BLaER1 (cell line): ENCODE measurements around the gene FOXS1.

Experiments used
- H3K27ac ChIP-seq: shearing (Covaris generic); formaldehyde crosslinking; 2 replicates; pipeline ENCODE4 v1.8.1; 2022
- H3K27me3 ChIP-seq: shearing (Covaris generic); formaldehyde crosslinking; 2 replicates; pipeline ENCODE4 v1.8.1; 2022
- H3K36me3 ChIP-seq: shearing (Covaris generic); formaldehyde crosslinking; 2 replicates; pipeline ENCODE4 v1.8.1; 2022
- H3K4me1 ChIP-seq: shearing (Covaris generic); formaldehyde crosslinking; 2 replicates; pipeline ENCODE4 v1.8.1; 2022
- H3K4me2 ChIP-seq: shearing (Covaris generic); formaldehyde crosslinking; 2 replicates; pipeline ENCODE4 v1.8.1; 2022
- H3K4me3 ChIP-seq: shearing (Covaris generic); formaldehyde crosslinking; 2 replicates; pipeline ENCODE4 v1.8.1; 2022
- H3K9ac ChIP-seq: shearing (Covaris generic); formaldehyde crosslinking; 2 replicates; pipeline ENCODE4 v1.8.1; 2022
- H3K9me3 ChIP-seq: shearing (Covaris generic); formaldehyde crosslinking; 2 replicates; pipeline ENCODE4 v1.8.1; 2022
- H4K20me1 ChIP-seq: shearing (Covaris generic); formaldehyde crosslinking; 2 replicates; pipeline ENCODE4 v1.8.1; 2022
- Cebpa-rat ChIP-seq: shearing (Covaris generic); IDR thresholded peaks from 2 replicates; pipeline ENCODE4 v1.8.1; 2022

Gene FOXS1

GRCh38 chr20:31862157-31862470, 16.7 kb upstream of the FOXS1 start:
- Histone ChIP-seq H3K36me3 (no peaks in the 10 kb centered on the region), H3K9ac (no peak overlapping the region), H3K4me1 (peaks cover 68% of the 10 kb centered on the region), H3K27me3 (no peaks in the 10 kb centered on the region), H4K20me1 (no peaks in the 10 kb centered on the region), H3K9me3 (no peaks in the 10 kb centered on the region), H3K4me3 (no peak overlapping the region), H3K27ac (no peak overlapping the region), H3K4me2 (peak overlapping the region; percentile 100)
- no peak for TF ChIP-seq Cebpa-rat

GRCh38 chr20:31861385-31862156, 16.2 kb upstream of the FOXS1 start:
- no peak for TF ChIP-seq Cebpa-rat
- peak overlapping the region; percentile 61; the same call in 1 of the 2 replicates for H3K27ac ChIP-seq
- no peaks in the 10 kb centered on the region for H4K20me1 ChIP-seq
- H3K4me2 ChIP-seq = peak overlapping the region; percentile 100
- peak overlapping the region; percentile 75 for H3K4me3 ChIP-seq
- peaks cover 71% of the 10 kb centered on the region for H3K4me1 ChIP-seq
- peak overlapping the region; percentile 82 for H3K9ac ChIP-seq
- H3K9me3 ChIP-seq = no peaks in the 10 kb centered on the region
- H3K36me3 ChIP-seq = no peaks in the 10 kb centered on the region
- no peaks in the 10 kb centered on the region for H3K27me3 ChIP-seq

- TF ChIP-seq Cebpa-rat = no peak
- H3K27ac ChIP-seq = peak overlapping the region; percentile 61; the same call in 1 of the 2 replicates
- no peaks in the 10 kb centered on the region for H3K27me3 ChIP-seq
- no peaks in the 10 kb centered on the region for H3K9me3 ChIP-seq
- no peaks in the 10 kb centered on the region for H4K20me1 ChIP-seq
- H3K4me2 ChIP-seq = peak overlapping the region; percentile 100
- H3K9ac ChIP-seq = peak overlapping the region; percentile 82
- peak overlapping the region; percentile 75 for H3K4me3 ChIP-seq
- no peaks in the 10 kb centered on the region for H3K36me3 ChIP-seq
- peaks cover 71% of the 10 kb centered on the region for H3K4me1 ChIP-seq
Measured at GRCh38 chr20:31861135-31861384, 15.7 kb upstream of the FOXS1 start.

GRCh38 chr20:31860390-31861134, 15.2 kb upstream of the FOXS1 start:
- peaks cover 71% of the 10 kb centered on the region for H3K4me1 ChIP-seq
- H3K27ac ChIP-seq = 0 out of 2 replicates have a peak overlapping the region, but pooled peaks have one; percentile 61
- H3K4me3 ChIP-seq = peak overlapping the region; percentile 75
- peak overlapping the region; percentile 82 for H3K9ac ChIP-seq
- H4K20me1 ChIP-seq = no peaks in the 10 kb centered on the region
- TF ChIP-seq Cebpa-rat = no peak
- no peaks in the 10 kb centered on the region for H3K27me3 ChIP-seq
- H3K36me3 ChIP-seq = no peaks in the 10 kb centered on the region
- no peaks in the 10 kb centered on the region for H3K9me3 ChIP-seq
- H3K4me2 ChIP-seq = peak overlapping the region; percentile 100

- no peaks in the 10 kb centered on the region for H4K20me1 ChIP-seq
- H3K27ac ChIP-seq = no peak overlapping the region
- H3K27me3 ChIP-seq = no peaks in the 10 kb centered on the region
- no peaks in the 10 kb centered on the region for H3K36me3 ChIP-seq
- H3K4me1 ChIP-seq = peaks cover 71% of the 10 kb centered on the region
- no peak for TF ChIP-seq Cebpa-rat
- peak overlapping the region; percentile 100 for H3K4me2 ChIP-seq
- H3K4me3 ChIP-seq = peak overlapping the region; percentile 75; the same call in 1 of the 2 replicates
- no peak overlapping the region; the same call in 1 of the 2 replicates for H3K9ac ChIP-seq
- H3K9me3 ChIP-seq = no peaks in the 10 kb centered on the region
Measured at GRCh38 chr20:31859998-31860380, 14.6 kb upstream of the FOXS1 start.

GRCh38 chr20:31859266-31859997, 14.0 kb upstream of the FOXS1 start:
- Histone ChIP-seq H3K4me3 (no peak overlapping the region), H3K9ac (no peak overlapping the region), H3K9me3 (no peaks in the 10 kb centered on the region), H3K4me2 (peak overlapping the region; percentile 100), H3K4me1 (peaks cover 67% of the 10 kb centered on the region), H4K20me1 (no peaks in the 10 kb centered on the region), H3K27me3 (no peaks in the 10 kb centered on the region), H3K27ac (no peak overlapping the region), H3K36me3 (no peaks in the 10 kb centered on the region)
- TF ChIP-seq Cebpa-rat = no peak

- Histone ChIP-seq H3K9me3 (no peaks in the 10 kb centered on the region), H3K4me1 (peaks cover 60% of the 10 kb centered on the region), H3K36me3 (no peaks in the 10 kb centered on the region), H4K20me1 (no peaks in the 10 kb centered on the region), H3K4me3 (no peak overlapping the region), H3K4me2 (peak overlapping the region; percentile 100), H3K27me3 (no peaks in the 10 kb centered on the region), H3K27ac (no peak overlapping the region), H3K9ac (no peak overlapping the region)
- no peak for TF ChIP-seq Cebpa-rat
Measured at GRCh38 chr20:31858760-31859083, 13.3 kb upstream of the FOXS1 start.

- Histone ChIP-seq H3K27me3 (no peaks in the 10 kb centered on the region), H4K20me1 (no peaks in the 10 kb centered on the region), H3K4me2 (peak overlapping the region; percentile 100), H3K4me1 (peaks cover 54% of the 10 kb centered on the region), H3K27ac (no peak overlapping the region), H3K9me3 (no peaks in the 10 kb centered on the region), H3K4me3 (no peak overlapping the region), H3K9ac (no peak overlapping the region), H3K36me3 (no peaks in the 10 kb centered on the region)
- no peak for TF ChIP-seq Cebpa-rat
Measured at GRCh38 chr20:31857861-31858759, 12.7 kb upstream of the FOXS1 start.

GRCh38 chr20:31856516-31856915, 11.1 kb upstream of the FOXS1 start:
- H3K4me1 ChIP-seq = peaks cover 43% of the 10 kb centered on the region
- no peak overlapping the region for H3K4me3 ChIP-seq
- no peaks in the 10 kb centered on the region for H4K20me1 ChIP-seq
- H3K27me3 ChIP-seq = no peaks in the 10 kb centered on the region
- no peak for TF ChIP-seq Cebpa-rat
- no peaks in the 10 kb centered on the region for H3K36me3 ChIP-seq
- H3K9me3 ChIP-seq = no peaks in the 10 kb centered on the region
- H3K9ac ChIP-seq = no peak overlapping the region
- no peak overlapping the region for H3K27ac ChIP-seq
- no peak overlapping the region; the same call in 1 of the 2 replicates for H3K4me2 ChIP-seq
